ENCODE results near the gene PPRC1.

PPRC1 gene

DNA sequence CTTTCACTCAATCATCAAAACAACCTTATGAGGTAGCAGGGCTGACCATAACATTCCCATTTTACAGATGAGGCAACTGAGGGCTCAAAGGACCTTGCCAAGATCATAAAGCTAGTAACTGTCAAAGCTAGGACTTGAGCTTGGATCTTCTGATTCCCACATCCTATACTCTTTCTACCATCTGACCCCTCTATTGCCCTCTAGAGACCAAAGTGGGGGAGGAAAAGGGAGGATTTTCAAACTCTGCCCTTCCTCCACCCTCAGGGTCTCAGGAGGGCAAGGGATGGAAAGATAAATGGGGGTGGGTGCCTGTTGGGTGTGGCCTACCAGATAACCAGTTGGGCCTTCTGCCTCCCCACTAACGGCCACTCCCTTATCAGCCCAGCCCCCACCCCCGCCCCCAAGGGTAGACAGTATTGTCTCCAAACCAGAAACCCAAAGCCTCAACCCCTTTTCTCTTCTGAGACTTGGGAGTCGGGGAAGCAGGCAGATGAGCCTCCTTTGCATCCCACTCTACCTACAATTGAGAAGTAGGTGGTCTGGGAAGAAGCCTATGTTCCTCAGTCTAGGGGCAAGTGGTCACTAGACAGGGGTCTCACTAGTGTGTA, 20.5 kb upstream of the PPRC1 start:
- H3K27ac ChIP-seq (ENCODE audit: low read depth, low read length) = no peak overlapping the region

DNA sequence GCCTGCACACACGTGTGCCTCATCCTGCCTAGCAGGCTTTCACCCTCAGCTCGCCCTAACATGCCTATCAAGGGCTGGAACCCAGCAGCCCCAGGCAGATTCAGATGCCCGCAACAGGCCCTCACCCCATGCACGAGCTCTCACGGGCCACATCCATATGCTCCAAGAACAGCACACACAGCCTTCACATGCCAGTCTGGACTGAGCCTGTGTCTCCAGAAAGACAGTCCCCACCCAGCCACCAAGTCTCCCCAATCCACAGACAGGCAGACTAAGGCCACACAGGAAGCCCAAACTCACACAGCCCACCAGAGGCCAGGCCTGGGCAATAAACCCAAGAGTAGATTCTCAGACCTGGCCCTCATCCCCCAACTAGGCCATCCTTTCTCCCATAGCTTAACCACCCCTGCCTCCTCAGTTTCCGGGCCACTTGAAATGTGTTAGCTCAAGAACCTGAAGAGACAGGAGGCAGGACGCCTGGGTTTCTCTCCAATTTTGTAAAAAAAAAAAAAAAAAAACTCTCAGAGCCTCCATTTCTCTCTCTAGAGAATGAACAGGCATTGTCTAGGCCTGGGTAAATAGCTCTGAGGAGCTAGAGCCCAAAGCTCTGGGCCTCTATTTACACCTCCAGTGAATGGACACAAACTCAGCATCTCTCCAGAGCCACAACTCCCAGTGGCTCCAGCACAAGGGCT, 19.4 kb upstream of the PPRC1 start:
- Histone ChIP-seq H3K9ac (ENCODE audit: low read length) (peak overlapping the region; percentile 91), H3K27ac (ENCODE audit: low read depth, low read length) (no peak overlapping the region), H3K27me3 (ENCODE audit: control insufficient read depth, insufficient read depth, low read length) (no peaks in the 10 kb centered on the region), H3K9me3 (ENCODE audit: control insufficient read depth, insufficient read depth, low read depth, low read length) (no peaks in the 10 kb centered on the region), H3K4me1 (ENCODE audit: control insufficient read depth, insufficient read depth, low read length) (peaks cover 50% of the 10 kb centered on the region), H3K36me3 (ENCODE audit: control insufficient read depth, insufficient read depth, low read length) (peaks cover 34% of the 10 kb centered on the region), H3K4me3 (ENCODE audit: low read depth, low read length) (peak overlapping the region; percentile 89)

More for the DNA sequence above, 20.5 kb upstream of the PPRC1 start:
- H3K4me1 ChIP-seq (ENCODE audit: control insufficient read depth, insufficient read depth, low read length) = peaks cover 39% of the 10 kb centered on the region
- H3K4me3 ChIP-seq (ENCODE audit: low read depth, low read length) = peak overlapping the region; percentile 89
- H3K27me3 ChIP-seq (ENCODE audit: control insufficient read depth, insufficient read depth, low read length) = no peaks in the 10 kb centered on the region
- no peaks in the 10 kb centered on the region for H3K9me3 ChIP-seq (ENCODE audit: control insufficient read depth, insufficient read depth, low read depth, low read length)
- H3K36me3 ChIP-seq (ENCODE audit: control insufficient read depth, insufficient read depth, low read length) = peaks cover 44% of the 10 kb centered on the region
- no peak overlapping the region for H3K9ac ChIP-seq (ENCODE audit: low read length)

DNA sequence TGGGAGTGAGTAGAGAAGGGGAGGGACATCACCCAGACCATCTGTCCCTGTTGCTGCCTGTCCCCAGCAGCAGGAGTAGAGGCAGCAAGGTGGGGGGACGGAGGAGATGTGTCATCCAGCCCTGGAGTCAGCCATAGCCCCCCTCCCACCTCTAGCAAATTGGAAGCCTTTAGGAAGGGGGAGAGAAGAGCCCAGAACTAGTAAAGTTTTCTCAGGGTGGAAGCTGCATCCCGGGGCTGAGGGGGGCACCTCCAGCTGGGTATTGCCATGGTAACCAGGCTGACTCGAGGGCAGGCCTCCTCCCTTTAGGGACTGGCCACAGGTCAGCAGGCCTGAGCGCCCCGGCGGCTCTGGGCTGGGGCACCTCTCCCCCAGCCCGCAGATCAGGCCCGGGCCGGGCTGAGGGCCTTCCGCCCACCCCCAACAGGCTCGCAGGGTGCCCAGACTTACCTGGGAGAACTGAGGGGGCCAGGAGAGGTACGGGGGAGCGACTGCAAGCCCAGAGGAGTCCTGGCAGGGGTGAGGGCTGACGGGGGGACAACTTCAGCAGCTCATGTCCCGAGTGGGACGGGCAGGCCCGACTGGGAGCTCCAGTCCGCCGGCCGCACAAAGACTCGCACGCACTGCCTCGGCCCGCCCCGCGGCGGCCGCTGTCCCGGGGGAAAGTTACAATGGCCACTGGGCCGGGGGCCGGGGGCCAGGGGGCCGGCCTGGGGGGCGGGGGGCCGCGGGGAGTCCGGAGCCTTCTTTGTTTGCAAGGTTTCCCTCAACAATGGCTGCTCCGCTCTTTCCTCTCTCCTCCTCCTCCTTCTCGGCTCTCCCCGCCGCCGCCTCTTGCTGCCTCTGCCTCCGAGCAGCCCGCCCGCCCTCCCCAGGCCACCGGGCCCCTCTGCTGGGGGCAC, 18.6 kb upstream of the PPRC1 start:
- Histone ChIP-seq H3K4me1 (ENCODE audit: control insufficient read depth, insufficient read depth, low read length) (peaks cover 56% of the 10 kb centered on the region), H3K27me3 (ENCODE audit: control insufficient read depth, insufficient read depth, low read length) (no peaks in the 10 kb centered on the region), H3K4me3 (ENCODE audit: low read depth, low read length) (peak overlapping the region; percentile 89), H3K27ac (ENCODE audit: low read depth, low read length) (peak overlapping the region; percentile 76; the same call in 1 of the 2 replicates), H3K9me3 (ENCODE audit: control insufficient read depth, insufficient read depth, low read depth, low read length) (no peaks in the 10 kb centered on the region), H3K9ac (ENCODE audit: low read length) (peak overlapping the region; percentile 91), H3K36me3 (ENCODE audit: control insufficient read depth, insufficient read depth, low read length) (peaks cover 26% of the 10 kb centered on the region)

DNA sequence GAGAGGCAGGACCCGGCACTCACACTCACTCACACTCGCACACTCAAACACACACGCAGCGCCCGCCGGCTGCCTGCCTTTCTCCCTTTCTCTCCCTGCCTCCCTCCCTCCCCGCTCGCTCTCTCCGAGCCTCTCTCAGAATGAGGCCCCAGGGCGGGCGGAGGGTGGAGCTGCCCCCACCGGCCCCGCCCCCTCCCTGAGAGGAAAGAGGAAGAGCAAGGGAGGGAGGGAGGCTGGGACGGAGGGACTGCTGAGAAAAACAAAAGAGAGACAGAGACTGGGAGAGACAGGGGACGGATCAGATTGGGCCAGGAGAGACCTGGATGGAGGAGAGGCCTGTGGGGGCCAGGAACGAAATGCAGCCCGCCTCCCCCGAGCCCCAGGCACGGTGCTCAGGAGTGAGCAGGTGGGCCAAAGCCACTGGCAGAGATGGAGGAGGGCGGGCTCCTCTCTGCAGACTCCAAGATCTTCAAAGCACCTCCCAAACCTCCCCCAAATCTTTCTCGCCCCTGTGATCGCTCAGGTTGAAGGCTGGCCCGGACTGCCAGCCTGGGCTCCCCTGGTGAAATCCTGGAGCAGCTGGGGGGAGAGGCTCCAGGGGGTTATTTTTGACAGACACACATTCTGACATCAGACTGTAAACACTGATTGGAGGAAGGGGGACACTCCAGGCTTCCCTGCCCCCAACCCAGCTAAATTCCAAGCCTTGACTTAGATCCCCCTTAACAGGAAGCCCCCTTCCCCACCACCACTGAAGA, 17.8 kb upstream of the PPRC1 start:
- Histone ChIP-seq H3K9ac (ENCODE audit: low read length) (peak overlapping the region; percentile 29), H3K4me1 (ENCODE audit: control insufficient read depth, insufficient read depth, low read length) (peaks cover 56% of the 10 kb centered on the region), H3K27ac (ENCODE audit: low read depth, low read length) (peak overlapping the region; percentile 21), H3K36me3 (ENCODE audit: control insufficient read depth, insufficient read depth, low read length) (peaks cover 18% of the 10 kb centered on the region), H3K27me3 (ENCODE audit: control insufficient read depth, insufficient read depth, low read length) (no peaks in the 10 kb centered on the region), H3K4me3 (ENCODE audit: low read depth, low read length) (peak overlapping the region; percentile 89), H3K9me3 (ENCODE audit: control insufficient read depth, insufficient read depth, low read depth, low read length) (no peaks in the 10 kb centered on the region)

DNA sequence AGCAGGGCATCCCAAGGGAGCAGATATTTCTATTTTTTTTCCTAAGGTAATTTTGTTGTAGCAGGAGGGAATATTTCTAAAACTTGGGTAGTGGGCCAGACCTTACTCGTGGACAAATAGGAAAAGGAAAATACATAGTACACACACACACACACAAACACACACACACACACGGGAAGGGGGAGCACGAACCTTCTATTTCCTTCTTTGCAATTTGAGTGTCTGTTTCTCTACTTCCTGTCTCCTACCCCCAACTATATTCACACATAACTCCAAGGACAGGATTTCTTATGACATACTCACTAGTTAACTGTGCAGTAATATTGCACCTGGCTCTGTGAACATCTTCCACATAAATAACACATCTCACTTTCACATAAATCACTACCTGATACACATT, 17.1 kb upstream of the PPRC1 start:
- Histone ChIP-seq H3K9ac (ENCODE audit: low read length) (no peak overlapping the region), H3K36me3 (ENCODE audit: control insufficient read depth, insufficient read depth, low read length) (peaks cover 10% of the 10 kb centered on the region), H3K9me3 (ENCODE audit: control insufficient read depth, insufficient read depth, low read depth, low read length) (no peaks in the 10 kb centered on the region), H3K4me1 (ENCODE audit: control insufficient read depth, insufficient read depth, low read length) (peaks cover 56% of the 10 kb centered on the region), H3K4me3 (ENCODE audit: low read depth, low read length) (peak overlapping the region; percentile 89), H3K27ac (ENCODE audit: low read depth, low read length) (0 out of 2 replicates have a peak overlapping the region, but pooled peaks have one; percentile 21), H3K27me3 (ENCODE audit: control insufficient read depth, insufficient read depth, low read length) (no peaks in the 10 kb centered on the region)

DNA sequence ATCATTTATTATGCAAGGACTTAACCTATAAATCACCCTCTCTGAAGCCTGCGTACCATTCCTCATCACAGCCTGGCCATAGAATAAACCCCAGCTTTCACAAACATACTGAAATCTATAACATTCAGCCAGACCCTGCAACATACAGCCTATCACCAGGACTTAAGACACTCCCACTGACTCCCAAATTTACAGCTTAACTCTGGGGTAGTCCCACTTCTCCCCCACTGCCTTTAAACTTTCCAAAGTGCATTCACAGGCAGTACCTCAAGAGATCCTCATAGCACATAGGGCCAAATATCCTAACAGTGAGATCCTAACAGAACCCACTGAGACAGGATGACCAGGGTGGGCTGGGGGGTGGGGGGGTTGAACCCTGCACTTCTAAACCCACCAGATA, 16.2 kb upstream of the PPRC1 start:
- peaks cover 59% of the 10 kb centered on the region for H3K4me1 ChIP-seq (ENCODE audit: control insufficient read depth, insufficient read depth, low read length)
- no peak overlapping the region for H3K27ac ChIP-seq (ENCODE audit: low read depth, low read length)
- H3K9ac ChIP-seq (ENCODE audit: low read length) = peak overlapping the region; percentile 80
- H3K9me3 ChIP-seq (ENCODE audit: control insufficient read depth, insufficient read depth, low read depth, low read length) = no peaks in the 10 kb centered on the region
- no peaks in the 10 kb centered on the region for H3K27me3 ChIP-seq (ENCODE audit: control insufficient read depth, insufficient read depth, low read length)
- H3K4me3 ChIP-seq (ENCODE audit: low read depth, low read length) = peak overlapping the region; percentile 90
- H3K36me3 ChIP-seq (ENCODE audit: control insufficient read depth, insufficient read depth, low read length) = peaks cover 2% of the 10 kb centered on the region; the same call in 1 of the 2 replicates

DNA sequence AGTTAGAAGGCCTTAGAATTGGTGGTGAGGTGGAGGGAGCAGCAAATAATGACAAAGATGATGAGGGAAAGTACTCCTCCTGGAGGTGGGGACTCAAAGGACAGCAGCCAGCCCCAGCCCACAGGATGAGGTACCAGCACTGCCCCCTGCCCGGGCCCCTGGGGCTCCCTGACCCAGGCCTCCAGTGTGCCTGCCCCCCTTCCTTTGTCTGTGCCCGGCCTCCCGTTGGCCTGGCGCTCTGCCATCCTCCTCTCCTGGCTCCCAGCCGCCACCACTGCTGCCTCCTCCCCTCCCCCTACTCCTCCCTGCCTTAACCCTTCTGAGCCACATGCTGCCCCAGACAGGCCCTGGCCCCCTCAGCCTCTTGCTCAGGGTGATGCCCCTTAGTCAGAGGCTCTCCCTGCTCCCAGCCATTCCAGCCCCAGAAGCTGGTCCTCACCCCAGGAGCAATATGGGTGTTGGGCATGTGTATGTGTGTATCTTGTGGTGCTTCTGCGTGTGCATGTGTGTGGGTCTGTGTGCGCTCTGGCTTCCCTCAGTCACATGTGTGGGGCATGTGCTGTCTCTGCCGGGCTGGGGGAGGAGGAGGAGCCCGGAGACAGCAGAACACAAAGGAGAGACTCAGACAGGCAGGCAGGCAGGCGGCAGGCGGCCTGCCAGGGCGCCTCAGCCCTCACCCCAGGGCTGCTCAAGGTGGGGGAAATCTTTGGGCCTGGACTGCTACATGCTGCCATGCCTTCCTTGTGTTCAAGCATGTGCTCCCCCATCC, 15.3 kb upstream of the PPRC1 start:
- no peaks in the 10 kb centered on the region for H3K27me3 ChIP-seq (ENCODE audit: control insufficient read depth, insufficient read depth, low read length)
- H3K4me1 ChIP-seq (ENCODE audit: control insufficient read depth, insufficient read depth, low read length) = peaks cover 65% of the 10 kb centered on the region
- peak overlapping the region; percentile 55; the same call in 1 of the 2 replicates for H3K27ac ChIP-seq (ENCODE audit: low read depth, low read length)
- no peaks in the 10 kb centered on the region for H3K9me3 ChIP-seq (ENCODE audit: control insufficient read depth, insufficient read depth, low read depth, low read length)
- peak overlapping the region; percentile 80 for H3K9ac ChIP-seq (ENCODE audit: low read length)
- H3K4me3 ChIP-seq (ENCODE audit: low read depth, low read length) = peak overlapping the region; percentile 90
- no peaks in the 10 kb centered on the region for H3K36me3 ChIP-seq (ENCODE audit: control insufficient read depth, insufficient read depth, low read length)

DNA sequence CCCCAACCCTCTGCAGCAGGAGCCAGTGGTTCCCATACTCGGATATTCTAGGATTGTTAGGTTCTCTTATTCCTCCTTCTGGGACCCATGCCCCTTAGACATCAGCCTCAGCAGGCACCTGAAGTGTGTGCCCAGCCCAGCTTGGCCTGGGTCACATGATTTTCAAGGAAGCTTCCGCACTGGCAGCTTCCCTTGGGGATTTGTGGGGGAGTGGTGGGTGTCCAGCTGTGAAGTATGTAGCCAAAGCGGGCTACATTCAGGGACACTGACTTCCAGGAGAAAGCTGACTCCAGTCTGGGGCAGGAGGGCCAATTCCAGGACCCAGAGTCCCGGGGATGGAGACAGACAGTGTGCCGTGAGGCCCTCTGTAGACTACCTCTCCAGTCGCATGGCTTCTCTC, 14.0 kb upstream of the PPRC1 start:
- peak overlapping the region; percentile 90 for H3K4me3 ChIP-seq (ENCODE audit: low read depth, low read length)
- H3K9ac ChIP-seq (ENCODE audit: low read length) = peak overlapping the region; percentile 32
- no peaks in the 10 kb centered on the region for H3K27me3 ChIP-seq (ENCODE audit: control insufficient read depth, insufficient read depth, low read length)
- no peak overlapping the region for H3K27ac ChIP-seq (ENCODE audit: low read depth, low read length)
- peaks cover 60% of the 10 kb centered on the region for H3K4me1 ChIP-seq (ENCODE audit: control insufficient read depth, insufficient read depth, low read length)
- no peaks in the 10 kb centered on the region for H3K9me3 ChIP-seq (ENCODE audit: control insufficient read depth, insufficient read depth, low read depth, low read length)
- no peaks in the 10 kb centered on the region for H3K36me3 ChIP-seq (ENCODE audit: control insufficient read depth, insufficient read depth, low read length)

DNA sequence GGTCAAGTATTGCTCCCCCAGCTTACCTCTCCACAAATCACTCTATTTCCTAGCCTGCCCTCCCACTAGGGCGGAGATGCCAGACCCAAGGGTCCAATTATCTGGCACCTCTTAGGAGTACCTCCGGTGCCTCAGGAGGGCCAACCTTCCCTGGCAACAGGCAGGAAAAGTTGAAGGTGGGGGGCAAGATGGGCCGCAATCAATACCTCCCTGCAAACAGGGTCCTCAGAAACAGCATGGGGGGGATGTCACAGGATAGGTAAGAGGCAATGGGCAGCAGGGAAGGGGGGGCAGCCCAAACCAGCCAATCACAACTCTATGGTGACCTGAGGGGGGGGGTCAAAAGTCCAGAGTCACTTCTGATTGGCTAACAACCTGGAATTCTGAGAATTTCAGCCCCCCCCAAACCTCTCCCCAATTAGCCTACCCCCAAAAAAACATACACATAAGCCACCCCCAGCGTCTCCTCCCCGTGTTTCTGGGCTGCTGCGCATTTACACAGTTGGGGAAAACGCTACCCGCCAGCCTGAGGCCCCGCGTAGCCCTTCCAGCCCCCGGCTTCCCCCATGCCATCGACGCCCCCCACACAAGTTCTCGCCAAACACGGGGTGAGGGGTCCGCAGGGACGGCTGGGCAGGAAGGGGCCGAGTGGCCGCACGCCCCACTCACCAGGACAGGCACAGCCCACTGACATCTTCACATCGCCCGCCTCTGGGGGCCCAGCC, 13.3 kb upstream of the PPRC1 start:
- H3K9me3 ChIP-seq (ENCODE audit: control insufficient read depth, insufficient read depth, low read depth, low read length) = no peaks in the 10 kb centered on the region
- H3K4me1 ChIP-seq (ENCODE audit: control insufficient read depth, insufficient read depth, low read length) = peaks cover 59% of the 10 kb centered on the region
- H3K36me3 ChIP-seq (ENCODE audit: control insufficient read depth, insufficient read depth, low read length) = no peaks in the 10 kb centered on the region
- no peaks in the 10 kb centered on the region for H3K27me3 ChIP-seq (ENCODE audit: control insufficient read depth, insufficient read depth, low read length)
- H3K27ac ChIP-seq (ENCODE audit: low read depth, low read length) = peak overlapping the region; percentile 87; the same call in 1 of the 2 replicates
- H3K4me3 ChIP-seq (ENCODE audit: low read depth, low read length) = peak overlapping the region; percentile 90
- peak overlapping the region; percentile 91 for H3K9ac ChIP-seq (ENCODE audit: low read length)

Measured in HUES6 (cell line).